GM21723 (cell line): Measurements from ENCODE around the gene ZFYVE19.
A peak's percentile ranks its signal among the peaks of the same experiment; 100 is the strongest.

Source experiments
- ATAC-seq: cut with Tn5 transposase; IDR thresholded peaks from one replicate; pipeline ENCODE4 v1.9.1; 2021; ENCODE audit warnings: mild to moderate bottlenecking, moderate library complexity; ENCODE audit not compliant: unreplicated experiment

Gene ZFYVE19, protein sequence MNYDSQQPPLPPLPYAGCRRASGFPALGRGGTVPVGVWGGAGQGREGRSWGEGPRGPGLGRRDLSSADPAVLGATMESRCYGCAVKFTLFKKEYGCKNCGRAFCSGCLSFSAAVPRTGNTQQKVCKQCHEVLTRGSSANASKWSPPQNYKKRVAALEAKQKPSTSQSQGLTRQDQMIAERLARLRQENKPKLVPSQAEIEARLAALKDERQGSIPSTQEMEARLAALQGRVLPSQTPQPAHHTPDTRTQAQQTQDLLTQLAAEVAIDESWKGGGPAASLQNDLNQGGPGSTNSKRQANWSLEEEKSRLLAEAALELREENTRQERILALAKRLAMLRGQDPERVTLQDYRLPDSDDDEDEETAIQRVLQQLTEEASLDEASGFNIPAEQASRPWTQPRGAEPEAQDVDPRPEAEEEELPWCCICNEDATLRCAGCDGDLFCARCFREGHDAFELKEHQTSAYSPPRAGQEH

DNA sequence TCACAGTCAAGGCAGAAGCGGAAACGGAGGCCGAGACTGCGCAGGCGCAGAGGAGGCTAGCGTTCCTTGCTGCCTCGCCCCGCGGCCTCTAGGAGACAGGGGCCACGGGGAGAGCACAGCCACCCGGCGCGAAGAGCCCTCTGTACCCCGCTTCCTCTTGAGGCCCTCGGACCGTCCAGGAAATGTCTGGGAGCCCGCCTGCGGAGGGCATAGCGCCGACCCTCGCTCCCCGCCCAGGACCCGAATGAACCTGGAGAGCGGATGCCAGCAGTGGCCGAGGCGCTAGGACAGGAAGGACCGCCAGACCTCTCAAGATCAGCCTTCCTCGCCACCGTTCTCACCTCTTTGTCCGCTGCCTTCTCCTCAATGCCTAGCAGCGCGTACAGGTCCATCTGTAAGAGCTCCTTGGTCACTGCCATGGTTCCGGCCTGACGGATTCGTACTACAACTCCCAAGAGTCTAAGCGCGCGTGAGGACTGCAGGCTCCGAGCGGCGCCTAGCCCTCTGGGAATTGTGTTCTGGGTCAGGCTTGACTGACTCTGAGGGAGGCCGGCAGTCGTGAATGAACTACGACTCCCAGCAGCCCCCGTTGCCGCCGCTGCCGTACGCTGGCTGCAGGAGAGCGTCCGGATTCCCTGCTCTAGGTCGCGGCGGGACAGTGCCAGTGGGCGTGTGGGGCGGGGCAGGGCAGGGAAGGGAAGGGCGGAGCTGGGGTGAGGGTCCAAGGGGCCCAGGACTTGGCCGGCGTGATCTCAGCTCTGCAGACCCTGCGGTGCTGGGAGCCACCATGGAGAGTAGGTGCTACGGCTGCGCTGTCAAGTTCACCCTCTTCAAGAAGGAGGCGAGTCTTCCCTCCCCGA, at the start of gene ZFYVE19, which contains the start of gene DNAJC17:
TSS of gene ZFYVE19 (plus strand) at position 62 of the 860 bp plus-strand sequence. CDS start at position 563, 501 bp downstream.
TSS of gene DNAJC17 (minus strand) at position 446 of the 860 bp plus-strand sequence. CDS start at position 419, 27 bp downstream.
- peak; percentile 93 for ATAC-seq

DNA sequence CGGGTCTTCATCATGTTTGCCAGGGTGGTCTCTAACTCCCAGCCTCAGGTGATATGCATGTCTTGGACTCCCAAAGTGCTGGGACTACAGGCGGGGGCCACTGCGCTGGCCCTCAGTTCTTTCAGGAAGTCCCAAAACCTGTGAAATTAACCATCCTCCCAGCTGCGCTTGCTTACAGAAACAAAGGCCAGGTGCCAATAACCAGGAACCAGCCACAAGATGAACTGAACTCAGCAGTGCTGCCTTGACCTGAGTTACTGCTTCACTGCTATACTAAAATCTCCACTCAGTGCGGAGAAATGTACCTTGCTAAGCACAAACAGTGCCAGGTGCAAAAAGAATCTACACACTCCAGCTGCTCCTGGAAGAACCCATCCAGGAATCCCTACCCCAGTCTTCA, 46.9 kb upstream of the ZFYVE19 start:
- ATAC-seq = no peak

DNA sequence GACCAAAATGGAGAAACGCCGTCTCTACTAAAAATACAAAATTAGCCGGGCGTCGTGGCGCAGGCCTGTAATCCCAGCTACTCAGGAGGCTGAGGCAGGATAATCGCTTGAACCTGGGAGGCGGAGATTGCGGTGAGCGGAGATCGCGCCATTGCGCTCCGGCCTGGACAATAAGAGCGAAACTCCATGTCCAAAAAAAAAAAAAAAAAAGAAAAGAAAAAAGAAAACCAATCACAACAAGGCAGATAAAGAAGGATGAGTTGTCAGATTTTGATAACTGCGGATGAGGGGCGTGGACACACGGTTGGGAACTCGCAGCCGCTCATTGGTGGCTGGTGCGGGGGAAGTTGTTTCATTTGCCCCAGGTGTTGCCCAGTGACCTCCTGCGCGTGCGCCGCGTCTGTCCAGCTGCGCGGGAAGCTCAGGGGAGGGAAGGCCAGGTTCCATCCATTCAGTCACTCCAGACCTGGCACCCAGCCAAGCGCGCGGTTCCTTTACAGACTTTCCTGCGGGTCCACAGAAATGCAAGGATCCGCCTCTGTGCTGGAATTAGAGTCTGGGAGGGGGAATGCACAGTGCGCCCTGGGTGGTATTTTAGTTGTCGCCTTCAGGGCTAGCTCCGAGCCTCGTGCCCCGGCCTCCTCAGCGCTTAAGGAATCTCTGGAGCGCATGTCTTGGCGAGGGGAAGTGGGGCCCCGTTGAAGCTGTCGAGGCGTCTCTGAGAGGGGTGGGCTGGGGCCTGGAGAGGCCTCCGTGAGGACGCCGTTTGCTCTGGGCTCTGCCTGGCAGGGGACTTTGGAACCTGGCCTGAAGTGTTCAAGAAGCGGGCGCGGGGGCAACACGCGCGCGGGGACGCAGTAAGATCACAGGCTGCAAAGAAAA, 43.7 kb upstream of the ZFYVE19 start:
- no peak for ATAC-seq

DNA sequence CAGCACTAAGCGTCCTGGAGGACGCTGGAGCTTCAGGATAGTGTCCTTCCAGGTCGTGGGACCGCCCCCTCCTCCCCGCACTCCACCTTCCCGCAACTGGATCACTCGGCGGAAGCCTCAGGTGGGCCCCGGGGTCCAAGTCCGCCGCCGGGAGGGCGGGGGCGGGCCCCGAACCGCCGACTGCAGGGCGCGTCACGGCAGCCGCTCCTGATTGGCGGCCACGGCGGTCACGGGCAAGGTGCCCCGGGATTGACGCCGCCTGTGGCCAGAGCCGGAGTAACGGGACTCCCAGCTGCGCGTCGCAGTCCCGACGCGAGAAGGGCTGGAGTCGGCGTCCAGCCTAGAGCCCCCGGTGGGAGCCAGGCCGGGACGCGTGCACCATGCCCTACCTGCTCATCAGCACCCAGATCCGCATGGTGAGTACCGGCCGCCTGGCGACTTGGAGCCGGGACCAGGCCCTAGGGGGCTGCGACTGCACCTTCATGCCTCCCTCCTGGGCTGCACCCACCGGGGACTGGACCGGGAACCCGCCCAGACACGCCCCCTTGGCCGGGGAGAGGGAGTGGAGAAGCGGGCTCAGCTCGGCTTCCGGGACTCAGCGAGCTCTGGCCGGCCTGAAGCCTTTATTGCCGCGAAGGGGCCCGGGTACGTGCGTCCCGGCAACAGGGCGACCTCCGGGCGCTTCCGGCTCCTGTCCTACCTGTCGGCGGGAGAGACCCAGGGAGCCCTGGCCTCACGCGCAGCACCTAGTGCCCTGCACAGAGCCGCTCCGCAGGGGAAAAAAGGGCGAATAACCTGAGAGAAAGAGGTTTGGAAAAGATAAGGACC, 42.9 kb upstream of the ZFYVE19 start, which contains the start of gene GCHFR:
TSS of gene GCHFR (plus strand) at position 268 of the 828 bp plus-strand sequence. CDS start at position 381, 113 bp downstream.
- ATAC-seq = peak; percentile 56

DNA sequence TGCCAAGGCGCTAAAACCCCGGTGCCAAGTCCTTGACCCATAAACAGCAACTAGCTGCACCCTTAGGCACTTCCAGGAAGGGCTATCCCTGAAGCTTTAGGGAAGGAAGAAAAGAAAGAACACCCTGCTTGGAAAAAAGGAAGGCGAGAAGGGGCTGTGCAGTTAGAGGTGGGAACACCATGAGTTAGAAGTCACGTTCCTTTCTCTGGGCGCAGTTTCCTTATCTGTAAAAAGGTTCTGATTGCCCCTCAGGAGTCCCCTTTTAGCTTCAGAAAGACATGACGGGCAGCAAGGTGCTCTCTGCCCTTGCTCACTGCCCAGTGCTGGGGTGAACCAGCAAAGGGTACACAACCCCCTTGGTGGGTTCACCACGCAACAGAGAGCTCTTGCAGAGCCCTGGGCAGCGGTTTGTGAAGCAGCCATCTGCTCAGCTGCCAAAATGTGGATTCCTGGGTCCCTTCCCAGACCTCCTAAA, 42.2 kb upstream of the ZFYVE19 start:
- ATAC-seq = no peak

DNA sequence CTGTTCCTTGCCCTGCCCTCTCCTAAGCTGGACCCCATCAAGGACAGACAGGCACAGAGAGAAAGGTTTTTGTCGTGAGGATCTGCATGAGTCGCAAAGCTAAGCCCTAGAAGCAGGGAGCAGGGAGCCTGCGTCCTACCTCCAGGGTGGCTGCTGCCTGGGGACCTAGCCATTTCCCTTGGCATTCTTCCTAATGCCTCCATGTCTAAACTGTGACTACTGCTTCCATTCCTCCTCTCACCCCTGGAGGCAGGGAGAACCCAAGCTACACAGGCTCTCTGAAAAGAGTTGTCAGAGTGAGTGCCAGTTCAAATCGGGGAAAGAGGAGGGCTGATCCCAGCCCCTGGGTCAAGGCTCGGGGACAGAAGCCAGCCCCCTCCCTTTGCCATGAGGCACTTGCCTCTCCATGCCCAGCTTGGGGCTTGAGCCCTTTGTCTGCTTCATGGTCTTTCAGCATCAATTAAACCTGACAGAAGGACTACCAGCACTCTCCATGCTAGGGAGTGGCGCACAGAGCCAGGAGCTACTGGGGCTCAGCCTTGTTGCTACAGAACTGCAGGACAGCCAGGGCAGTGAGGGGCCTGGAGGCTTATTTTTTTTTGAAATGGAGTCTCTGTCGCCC, 40.6 kb upstream of the ZFYVE19 start:
- ATAC-seq = no peak

DNA sequence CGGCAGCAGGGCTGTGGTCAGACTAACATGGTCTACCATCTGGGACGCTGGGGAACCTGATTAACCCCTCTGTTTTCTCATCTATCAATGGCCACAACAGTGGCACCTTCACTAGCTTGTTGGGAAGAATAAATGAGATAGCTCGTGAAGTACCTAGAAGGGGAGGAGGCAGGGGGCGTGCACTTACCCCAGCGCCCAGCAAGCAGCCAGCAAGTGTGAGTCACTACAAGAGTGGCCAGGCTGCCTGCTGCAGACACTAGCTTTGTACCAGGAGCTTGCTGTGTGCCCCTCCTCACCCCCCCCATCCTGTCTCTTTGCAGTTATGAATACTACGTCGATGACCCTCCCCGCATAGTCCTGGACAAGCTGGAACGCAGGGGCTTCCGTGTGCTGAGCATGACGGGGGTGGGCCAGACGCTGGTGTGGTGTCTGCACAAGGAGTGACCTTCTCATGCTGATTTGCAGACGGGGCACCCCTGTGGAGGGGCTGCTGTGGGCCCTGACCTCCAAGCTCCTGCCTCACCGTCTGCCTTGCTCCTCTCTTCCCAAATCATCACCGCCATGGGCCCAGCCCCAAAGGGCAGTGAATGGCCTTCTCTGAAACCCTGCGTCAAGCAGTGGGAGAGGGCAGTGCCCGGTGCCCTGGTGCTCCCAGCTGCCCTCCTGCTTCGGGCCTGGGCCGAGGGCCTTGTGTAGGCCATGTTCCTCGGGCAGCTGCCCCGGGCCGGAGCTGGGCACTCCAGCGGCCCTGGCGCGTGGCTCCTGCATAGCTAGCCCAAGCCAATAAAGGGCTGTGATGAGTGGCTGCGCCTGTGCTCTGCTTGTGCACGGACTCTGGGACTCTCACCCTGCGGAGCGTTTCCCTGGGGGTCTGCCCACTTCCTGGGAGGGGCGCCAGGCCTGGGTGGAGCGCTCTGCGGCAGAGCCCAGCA, 39.7 kb upstream of the ZFYVE19 start:
- ATAC-seq = no peak

DNA sequence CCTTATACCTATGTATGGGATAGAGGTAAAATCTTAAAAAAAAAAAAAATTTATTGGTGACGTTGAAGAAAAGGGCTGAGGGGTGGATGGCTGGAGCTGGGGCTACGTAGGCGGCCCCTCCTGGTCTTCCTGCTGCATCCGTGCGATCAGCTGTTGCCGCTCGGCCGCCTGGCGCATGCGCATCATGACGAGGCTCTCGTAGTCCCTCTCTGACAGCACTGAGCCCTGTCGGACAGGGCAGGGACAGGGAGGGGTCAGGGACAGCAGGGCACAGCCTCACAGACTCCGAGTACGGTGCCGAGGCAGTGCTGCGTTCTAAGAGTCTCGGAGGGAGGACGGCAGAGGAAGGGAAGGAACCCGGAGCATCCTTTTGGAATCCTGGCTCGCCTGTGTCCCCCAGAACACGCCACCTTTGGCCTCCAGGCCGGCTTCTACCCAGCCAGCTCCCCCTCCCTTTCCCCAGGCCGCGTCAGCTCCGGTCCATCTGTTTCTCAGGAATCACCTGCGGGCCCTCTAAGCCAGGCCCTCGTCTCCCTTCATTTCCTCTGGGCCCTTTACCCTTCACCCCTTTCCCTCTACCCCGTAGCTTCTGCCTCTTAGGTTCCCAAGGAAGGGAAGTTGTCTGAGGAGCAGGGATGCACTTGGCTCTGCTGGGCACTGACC, 38.9 kb upstream of the ZFYVE19 start:
- no peak for ATAC-seq

DNA sequence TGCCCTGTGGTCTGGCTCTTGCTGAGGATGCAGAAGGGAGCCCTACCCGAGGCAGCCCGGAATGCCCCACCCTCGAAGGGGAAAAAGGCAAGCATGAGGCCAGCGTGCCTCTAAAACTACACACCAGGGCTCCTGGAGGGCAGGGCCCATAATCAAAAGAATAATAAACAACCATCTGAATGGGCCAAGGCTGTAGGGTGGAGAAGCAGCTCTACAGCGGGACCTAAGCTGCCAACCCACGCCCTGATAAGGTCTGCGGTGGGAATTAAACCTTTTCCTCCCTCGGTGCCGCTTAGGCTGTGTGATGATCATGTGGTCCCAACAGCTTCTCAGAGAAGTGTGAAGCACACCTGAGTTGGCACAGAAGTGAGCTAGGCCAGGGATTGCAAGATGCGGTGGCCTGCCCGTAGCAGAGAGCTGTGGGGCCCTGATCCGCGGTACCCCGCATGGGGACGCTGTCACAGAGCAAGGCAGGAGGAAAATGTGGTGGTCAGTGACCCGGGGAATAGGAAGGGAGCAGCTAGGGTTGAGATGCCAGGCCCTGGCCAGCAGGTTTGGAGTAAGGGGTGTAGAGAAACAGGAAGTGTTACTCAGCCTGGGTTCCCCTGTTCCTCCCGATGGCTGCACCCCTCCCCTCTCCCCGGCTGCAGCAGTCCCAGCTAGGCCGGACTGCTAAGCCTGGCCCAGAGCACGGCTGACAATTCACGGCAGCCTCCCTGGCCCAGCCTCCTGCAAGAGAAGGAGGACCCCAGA, 38.2 kb upstream of the ZFYVE19 start:
- ATAC-seq = peak; percentile 3

DNA sequence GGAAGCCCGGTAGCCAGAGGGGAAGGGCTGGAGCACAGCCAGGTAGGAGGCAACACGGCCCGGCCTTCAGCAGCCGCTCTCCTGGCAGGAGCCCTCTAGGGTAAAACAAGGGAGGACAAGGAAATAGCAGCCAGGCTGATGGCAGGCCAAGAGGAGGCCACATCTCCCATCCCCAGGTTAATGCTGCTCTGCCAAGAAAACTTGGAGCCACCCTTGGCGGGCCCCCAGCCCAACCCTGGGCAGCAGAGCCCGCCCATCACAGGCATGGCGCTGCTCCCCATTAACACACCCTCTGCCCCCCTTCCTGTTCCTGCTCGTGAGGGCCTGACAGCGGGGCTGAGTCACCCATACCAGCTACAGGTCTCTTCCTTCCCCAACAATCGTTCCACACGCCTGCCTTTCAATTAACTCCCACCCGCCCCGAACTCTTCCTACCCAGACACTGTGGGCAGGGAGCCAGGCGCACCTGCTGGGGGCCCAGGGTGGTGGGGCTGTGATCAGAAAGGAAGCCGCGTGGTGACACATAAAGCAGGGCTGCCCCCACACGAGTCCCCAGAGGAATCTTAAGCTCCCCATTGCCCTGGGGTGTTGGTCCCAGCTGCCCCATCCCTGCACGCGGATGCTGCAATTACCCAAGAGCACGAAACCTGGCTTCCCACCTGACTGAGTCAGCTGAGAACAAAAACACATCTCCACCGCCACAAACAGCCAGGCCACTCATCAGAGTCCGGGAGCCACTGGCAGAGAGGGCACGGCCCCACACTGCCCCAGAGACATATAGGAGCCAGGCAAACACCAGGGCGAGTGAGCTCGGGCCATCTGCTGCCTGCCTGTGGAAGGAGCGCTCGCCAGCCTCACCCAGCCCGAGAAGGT, 37.4 kb upstream of the ZFYVE19 start, which contains the start of gene C15orf62:
TSS of gene C15orf62 (plus strand) at position 707 of the 873 bp plus-strand sequence. CDS start 516 bp downstream, outside the sequence.
- ATAC-seq = peak; percentile 42

DNA sequence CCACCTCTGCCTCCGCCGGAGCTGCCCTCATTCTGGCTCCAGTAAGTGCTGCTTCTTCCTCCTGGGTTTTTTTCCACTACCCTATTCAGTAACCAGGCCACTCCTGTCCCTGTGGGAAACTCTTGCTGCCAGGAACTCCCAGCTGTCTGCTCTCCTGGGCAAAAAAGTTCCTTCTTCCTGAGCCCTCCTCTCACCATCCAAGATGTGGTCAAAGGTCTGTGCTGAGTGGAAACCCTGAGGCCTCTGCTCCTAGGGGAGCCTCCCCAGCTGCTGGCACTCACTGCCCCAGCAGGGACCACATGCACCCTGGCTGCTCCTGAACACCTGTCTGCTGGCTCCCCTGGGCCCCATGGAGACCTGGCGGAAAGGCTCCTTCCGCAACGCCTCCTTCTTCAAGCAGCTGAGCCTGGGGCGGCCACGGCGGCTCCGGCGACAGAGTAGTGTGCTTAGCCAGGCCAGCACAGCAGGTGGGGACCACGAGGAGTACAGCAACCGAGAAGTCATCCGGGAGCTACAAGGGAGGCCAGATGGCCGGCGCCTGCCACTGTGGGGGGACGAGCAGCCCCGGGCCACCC, 36.7 kb upstream of the ZFYVE19 start:
- no peak for ATAC-seq

DNA sequence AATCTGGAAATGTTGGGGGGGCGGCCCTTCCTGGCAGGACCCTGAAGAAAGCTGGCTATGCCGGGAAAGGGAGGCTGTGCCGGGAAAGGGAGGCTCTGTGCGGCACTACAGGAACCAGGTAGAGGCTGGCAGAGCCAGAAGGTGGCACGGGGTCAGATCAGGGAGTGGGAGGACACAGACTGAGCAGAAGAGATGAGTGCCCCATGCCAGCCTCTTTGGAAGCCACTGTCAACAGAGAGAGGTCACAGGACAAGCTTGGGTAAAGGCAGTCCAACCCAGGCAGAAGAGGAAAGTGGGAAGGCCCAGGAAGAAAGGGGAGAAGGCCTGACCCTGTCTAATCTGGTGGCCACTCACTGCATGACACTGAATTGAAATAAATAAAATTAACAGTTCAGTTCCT, 35.6 kb upstream of the ZFYVE19 start:
- ATAC-seq = no peak

DNA sequence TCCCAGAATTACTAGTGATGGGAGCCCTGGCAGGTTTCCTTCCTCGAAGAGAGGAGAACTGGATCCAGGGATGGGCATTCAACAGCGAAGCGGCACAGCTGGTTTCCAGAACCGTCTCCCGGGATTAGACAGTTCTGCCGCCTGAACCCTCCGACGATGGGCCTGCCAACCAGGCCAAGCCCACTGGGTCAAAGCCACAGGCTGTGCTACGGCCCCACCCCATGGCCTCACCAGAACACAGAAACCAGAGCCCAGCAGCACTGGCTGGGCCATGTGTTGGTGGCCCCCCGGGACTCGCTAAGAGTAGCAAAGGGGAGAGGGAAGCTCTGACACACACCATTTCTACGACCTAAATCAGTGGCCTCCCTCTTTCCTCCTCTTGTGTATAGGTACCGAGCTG, 34.9 kb upstream of the ZFYVE19 start:
- ATAC-seq = no peak

DNA sequence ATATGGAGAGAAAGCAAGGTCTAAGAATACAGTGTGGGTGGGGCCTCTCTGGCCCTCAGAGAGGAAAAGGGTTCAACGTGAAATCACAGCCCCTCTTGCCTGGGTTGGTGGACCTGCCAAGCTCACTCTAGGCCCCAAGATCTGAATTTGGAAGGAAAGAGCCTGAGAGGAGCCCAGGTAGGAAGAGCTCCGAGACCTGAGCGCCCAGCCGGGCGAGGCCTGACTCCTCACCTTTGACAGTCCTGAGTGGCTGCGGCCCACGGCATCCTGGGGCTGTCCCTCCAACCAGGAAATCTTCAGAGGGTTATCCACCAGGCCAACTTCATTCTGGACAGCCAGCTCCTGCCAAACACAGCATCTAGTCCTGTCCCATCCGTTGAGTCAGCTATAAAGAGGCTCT, 33.4 kb upstream of the ZFYVE19 start:
- no peak for ATAC-seq

DNA sequence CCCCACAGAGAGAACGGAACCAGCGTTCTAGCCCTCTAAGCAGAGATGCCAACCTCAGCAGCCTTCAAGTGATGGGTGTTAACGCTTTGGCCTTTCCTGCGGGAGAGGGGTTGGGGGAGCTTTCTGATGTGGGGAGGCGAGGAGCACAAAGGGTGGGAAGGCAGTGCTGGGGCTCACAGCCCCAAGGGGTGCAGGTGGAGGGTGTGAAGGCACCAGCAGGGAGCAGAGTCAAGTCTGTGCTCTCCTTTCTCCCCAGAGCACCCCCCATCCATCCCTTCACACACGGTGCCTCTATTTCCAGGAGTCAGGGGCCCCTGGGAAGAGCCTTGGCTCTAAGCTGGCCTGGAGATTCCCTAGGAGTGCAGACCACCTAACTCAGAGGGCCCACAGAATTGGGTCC, 33.0 kb upstream of the ZFYVE19 start:
- no peak for ATAC-seq
